Measurements from ENCODE around the gene MLST8.

DNA sequence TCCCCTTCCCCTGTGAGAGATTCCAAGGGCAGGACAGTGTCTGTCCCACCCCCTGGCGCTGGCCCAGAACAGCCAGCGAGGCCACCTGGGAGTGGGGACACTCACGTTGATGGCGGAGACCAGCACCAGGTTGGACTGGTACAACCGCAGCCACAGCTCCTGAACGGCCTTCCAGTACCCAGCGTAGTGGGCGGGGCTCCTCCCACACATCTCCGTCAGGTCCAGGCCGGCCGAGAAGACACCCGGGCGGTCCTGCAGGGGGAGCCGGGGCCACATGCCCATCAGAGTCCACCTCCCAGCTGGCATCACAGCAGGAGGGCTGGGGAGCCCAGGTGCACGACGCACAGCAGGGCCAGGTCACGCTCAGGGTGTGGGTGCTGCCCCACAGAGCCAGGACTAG, 39.0 kb downstream of the MLST8 start:
- TF ChIP-seq, protein P1, sequence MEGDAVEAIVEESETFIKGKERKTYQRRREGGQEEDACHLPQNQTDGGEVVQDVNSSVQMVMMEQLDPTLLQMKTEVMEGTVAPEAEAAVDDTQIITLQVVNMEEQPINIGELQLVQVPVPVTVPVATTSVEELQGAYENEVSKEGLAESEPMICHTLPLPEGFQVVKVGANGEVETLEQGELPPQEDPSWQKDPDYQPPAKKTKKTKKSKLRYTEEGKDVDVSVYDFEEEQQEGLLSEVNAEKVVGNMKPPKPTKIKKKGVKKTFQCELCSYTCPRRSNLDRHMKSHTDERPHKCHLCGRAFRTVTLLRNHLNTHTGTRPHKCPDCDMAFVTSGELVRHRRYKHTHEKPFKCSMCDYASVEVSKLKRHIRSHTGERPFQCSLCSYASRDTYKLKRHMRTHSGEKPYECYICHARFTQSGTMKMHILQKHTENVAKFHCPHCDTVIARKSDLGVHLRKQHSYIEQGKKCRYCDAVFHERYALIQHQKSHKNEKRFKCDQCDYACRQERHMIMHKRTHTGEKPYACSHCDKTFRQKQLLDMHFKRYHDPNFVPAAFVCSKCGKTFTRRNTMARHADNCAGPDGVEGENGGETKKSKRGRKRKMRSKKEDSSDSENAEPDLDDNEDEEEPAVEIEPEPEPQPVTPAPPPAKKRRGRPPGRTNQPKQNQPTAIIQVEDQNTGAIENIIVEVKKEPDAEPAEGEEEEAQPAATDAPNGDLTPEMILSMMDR (conservative IDR thresholded peaks at IDR 0.05), result no peak
- no peak for TF ChIP-seq ZFX (IDR thresholded peaks at IDR 0.05)
